ENCODE measurements around the gene PAXX.
A peak's percentile ranks its signal among the peaks of the same experiment; 100 is the strongest.

PAXX gene

GRCh38 chr9:136947955-136948510 is 44.2 kb upstream of the PAXX start:
- Histone ChIP-seq H3K9ac (ENCODE audit: low read length in 2 of 2) (no peak overlapping the region), H3K27ac (ENCODE audit: low read length) (no peak overlapping the region), H3K9me3 (ENCODE audit: control insufficient read depth in 2 of 2, low read length in 2 of 2) (no peaks in the 10 kb centered on the region), H3K27me3 (ENCODE audit: control insufficient read depth in 1 of 2, insufficient read depth in 2 of 2, low read length in 2 of 2) (no peaks in the 10 kb centered on the region), H3K4me1 (ENCODE audit: control insufficient read depth, insufficient read depth, low read length) (peaks cover 32% of the 10 kb centered on the region), H3K36me3 (ENCODE audit: control insufficient read depth in 2 of 2, insufficient read depth in 2 of 2, low read length in 2 of 2) (no peaks in the 10 kb centered on the region), H3K4me3 (ENCODE audit: low read length in 2 of 2) (no peak overlapping the region)

DNA sequence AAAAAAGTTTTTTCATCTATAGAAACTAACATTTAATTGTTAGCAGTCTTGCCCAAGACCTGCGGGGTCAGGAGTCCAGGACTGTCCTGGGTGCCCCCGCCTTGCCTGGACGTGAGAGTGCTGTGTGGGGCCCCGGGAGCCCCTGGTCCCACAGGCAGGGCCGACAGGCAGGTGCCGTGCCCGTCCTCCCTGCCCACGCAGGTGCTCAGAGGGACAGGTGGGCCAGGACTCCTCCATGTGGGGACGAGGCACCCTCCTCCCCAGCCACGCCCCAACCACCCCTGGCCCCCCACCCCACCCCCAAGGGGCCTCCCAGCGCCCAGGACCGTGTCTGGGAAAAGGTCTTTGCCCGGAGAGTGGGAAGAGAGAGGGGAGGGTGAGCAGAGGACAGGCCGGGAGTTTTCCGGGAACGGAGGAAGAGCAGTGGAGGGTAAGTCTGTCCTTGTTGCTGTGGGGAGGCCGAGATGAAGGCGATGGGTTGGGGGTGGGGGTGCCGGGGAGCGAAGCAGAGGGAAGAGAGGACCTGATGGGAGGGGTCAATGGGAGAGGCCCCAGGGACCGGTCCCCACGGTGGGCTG is 42.9 kb upstream of the PAXX start:
- H3K4me1 ChIP-seq (ENCODE audit: control insufficient read depth, insufficient read depth, low read length) = peaks cover 24% of the 10 kb centered on the region
- H3K4me3 ChIP-seq (ENCODE audit: low read length in 2 of 2) = peak overlapping the region; percentile 77 to 81
- H3K27me3 ChIP-seq (ENCODE audit: control insufficient read depth in 1 of 2, insufficient read depth in 2 of 2, low read length in 2 of 2) = no peaks in the 10 kb centered on the region
- no peaks in the 10 kb centered on the region for H3K36me3 ChIP-seq (ENCODE audit: control insufficient read depth in 2 of 2, insufficient read depth in 2 of 2, low read length in 2 of 2)
- H3K27ac ChIP-seq (ENCODE audit: low read length) = peak overlapping the region; percentile 69
- H3K9me3 ChIP-seq (ENCODE audit: control insufficient read depth in 2 of 2, low read length in 2 of 2) = no peaks in the 10 kb centered on the region
- peak overlapping the region; percentile 62 to 64 for H3K9ac ChIP-seq (ENCODE audit: low read length in 2 of 2)

GRCh38 chr9:136949817-136950655 is 42.2 kb upstream of the PAXX start:
- H3K27ac ChIP-seq (ENCODE audit: low read length) = peak overlapping the region; percentile 69
- no peaks in the 10 kb centered on the region for H3K36me3 ChIP-seq (ENCODE audit: control insufficient read depth in 2 of 2, insufficient read depth in 2 of 2, low read length in 2 of 2)
- peak overlapping the region; percentile 77 to 81 for H3K4me3 ChIP-seq (ENCODE audit: low read length in 2 of 2)
- H3K9me3 ChIP-seq (ENCODE audit: control insufficient read depth in 2 of 2, low read length in 2 of 2) = no peaks in the 10 kb centered on the region
- H3K4me1 ChIP-seq (ENCODE audit: control insufficient read depth, insufficient read depth, low read length) = peaks cover 20% of the 10 kb centered on the region
- H3K9ac ChIP-seq (ENCODE audit: low read length in 2 of 2) = peak overlapping the region; percentile 73 to 86
- no peaks in the 10 kb centered on the region for H3K27me3 ChIP-seq (ENCODE audit: control insufficient read depth in 1 of 2, insufficient read depth in 2 of 2, low read length in 2 of 2)

DNA sequence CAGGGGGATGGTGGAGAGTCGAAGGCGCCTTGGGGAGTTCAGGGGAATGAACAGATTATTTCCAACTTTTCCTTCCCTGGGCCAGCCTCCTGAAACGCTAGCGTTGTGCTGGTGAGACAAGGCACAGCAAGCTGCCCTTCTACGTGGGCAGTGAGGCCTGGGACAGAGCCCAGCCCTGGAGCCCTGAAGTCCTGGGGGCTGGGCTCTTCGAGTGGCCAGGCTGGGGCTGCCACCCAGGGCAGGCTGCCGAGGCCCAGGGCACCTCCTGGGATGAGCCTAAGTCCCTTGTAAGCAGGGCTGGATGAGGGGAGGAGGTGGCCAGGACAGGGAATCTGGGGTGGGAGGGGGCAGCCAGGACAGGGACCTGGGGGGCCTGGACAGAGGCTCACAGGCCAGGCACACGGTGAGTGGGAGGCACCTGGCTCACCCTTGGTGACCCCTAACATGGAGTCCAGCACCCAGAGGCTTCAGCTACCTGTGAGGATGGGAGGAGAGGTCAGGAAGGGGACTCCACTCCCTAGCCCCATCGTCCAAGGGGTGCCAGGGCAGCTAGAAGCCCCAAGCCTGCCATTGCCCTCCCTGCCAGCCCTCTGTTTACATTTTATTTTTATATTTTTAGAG is 41.5 kb upstream of the PAXX start:
- Histone ChIP-seq H3K36me3 (ENCODE audit: control insufficient read depth in 2 of 2, insufficient read depth in 2 of 2, low read length in 2 of 2) (no peaks in the 10 kb centered on the region), H3K4me1 (ENCODE audit: control insufficient read depth, insufficient read depth, low read length) (peaks cover 20% of the 10 kb centered on the region), H3K27me3 (ENCODE audit: control insufficient read depth in 1 of 2, insufficient read depth in 2 of 2, low read length in 2 of 2) (no peaks in the 10 kb centered on the region), H3K4me3 (ENCODE audit: low read length in 2 of 2) (peak overlapping the region; percentile 77 to 81), H3K9ac (ENCODE audit: low read length in 2 of 2) (peak overlapping the region; percentile 73 to 86), H3K9me3 (ENCODE audit: control insufficient read depth in 2 of 2, low read length in 2 of 2) (no peaks in the 10 kb centered on the region), H3K27ac (ENCODE audit: low read length) (peak overlapping the region; percentile 69)

DNA sequence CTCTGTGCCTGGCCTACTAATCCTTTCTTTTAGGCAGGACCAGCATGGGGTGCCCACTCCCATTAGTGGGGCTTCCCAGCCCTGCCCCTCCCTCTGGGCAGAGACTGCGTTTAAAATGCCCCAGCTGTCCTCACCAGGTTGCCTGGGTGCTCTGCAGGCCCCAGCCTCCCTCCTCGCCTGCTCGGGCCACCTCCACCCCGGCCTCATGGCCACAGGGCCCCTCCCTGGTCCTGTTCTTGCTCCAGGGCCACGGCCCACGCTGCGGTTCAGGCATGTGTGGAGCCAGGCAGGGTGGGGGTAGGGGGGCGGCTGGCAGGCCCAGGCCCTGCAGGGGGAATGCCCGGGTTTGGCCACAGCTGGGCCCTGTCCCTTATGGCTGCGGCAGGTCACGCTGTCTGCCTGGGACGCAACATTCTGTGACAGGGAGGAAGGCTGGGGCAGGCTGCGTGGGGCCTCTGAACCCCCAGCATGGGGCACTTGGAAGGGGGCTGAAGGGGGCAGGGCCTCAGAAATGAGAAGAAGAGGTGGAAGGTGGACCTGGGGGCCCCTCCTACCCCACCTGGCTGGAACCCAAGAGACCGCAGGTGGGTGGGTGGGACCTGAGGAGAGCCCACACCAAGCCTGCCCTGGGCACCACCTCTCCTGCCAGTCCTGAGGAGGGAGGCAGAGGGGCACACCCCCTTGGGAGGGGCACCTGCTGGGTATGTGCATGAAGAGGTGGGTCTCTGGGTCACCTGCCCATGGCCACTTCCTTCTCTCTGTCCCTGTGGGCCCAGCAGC is 40.5 kb upstream of the PAXX start, which contains the start of gene LCN12:
Gene LCN12, plus strand, starts transcription at position 733 of the 780 bp plus-strand sequence. CDS start 55 bp downstream, outside the sequence.
- no peaks in the 10 kb centered on the region for H3K36me3 ChIP-seq (ENCODE audit: control insufficient read depth in 2 of 2, insufficient read depth in 2 of 2, low read length in 2 of 2)
- H3K4me3 ChIP-seq (ENCODE audit: low read length in 2 of 2) = no peak within 1 kb of the TSS
- no peak within 1 kb of the TSS for H3K27ac ChIP-seq (ENCODE audit: low read length)
- no peak within 1 kb of the TSS for H3K9ac ChIP-seq (ENCODE audit: low read length in 2 of 2)
- peaks cover 20% of the 10 kb centered on the region for H3K4me1 ChIP-seq (ENCODE audit: control insufficient read depth, insufficient read depth, low read length)
- H3K27me3 ChIP-seq (ENCODE audit: control insufficient read depth in 1 of 2, insufficient read depth in 2 of 2, low read length in 2 of 2) = no peaks in the 10 kb centered on the region
- H3K9me3 ChIP-seq (ENCODE audit: control insufficient read depth in 2 of 2, low read length in 2 of 2) = no peaks in the 10 kb centered on the region

DNA sequence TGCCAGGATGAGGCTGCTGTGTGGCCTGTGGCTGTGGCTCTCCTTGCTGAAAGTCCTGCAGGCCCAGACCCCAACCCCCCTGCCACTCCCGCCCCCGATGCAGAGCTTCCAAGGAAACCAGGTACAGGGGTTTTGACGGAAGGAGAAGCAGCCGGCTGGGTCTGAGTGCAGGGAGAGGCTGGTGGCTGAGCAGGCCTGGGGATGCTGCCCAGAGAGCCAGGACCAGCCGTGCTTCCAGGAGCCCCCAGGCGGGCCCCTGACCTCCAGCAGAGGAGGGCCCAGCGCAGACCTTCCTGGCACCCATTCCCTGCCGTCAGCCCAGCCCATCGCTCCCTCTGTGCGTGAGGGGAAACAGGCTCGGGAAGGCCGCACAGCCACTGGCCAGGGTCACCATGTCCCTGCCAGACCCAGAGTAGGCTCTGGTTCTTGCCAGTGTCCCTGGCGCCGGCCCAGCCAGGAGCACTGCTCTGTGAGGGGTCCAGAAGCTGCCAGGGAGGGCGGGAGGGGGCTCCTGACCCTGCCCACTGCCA is 39.8 kb upstream of the PAXX start:
- Histone ChIP-seq H3K4me1 (ENCODE audit: control insufficient read depth, insufficient read depth, low read length) (peaks cover 20% of the 10 kb centered on the region), H3K36me3 (ENCODE audit: control insufficient read depth in 2 of 2, insufficient read depth in 2 of 2, low read length in 2 of 2) (no peaks in the 10 kb centered on the region), H3K9ac (ENCODE audit: low read length in 2 of 2) (no peak overlapping the region), H3K27ac (ENCODE audit: low read length) (no peak overlapping the region), H3K4me3 (ENCODE audit: low read length in 2 of 2) (no peak overlapping the region), H3K27me3 (ENCODE audit: control insufficient read depth in 1 of 2, insufficient read depth in 2 of 2, low read length in 2 of 2) (no peaks in the 10 kb centered on the region), H3K9me3 (ENCODE audit: control insufficient read depth in 2 of 2, low read length in 2 of 2) (no peaks in the 10 kb centered on the region)

- Histone ChIP-seq H3K27ac (ENCODE audit: low read length) (no peak overlapping the region), H3K9me3 (ENCODE audit: control insufficient read depth in 2 of 2, low read length in 2 of 2) (no peaks in the 10 kb centered on the region), H3K4me1 (ENCODE audit: control insufficient read depth, insufficient read depth, low read length) (peaks cover 16% of the 10 kb centered on the region), H3K36me3 (ENCODE audit: control insufficient read depth in 2 of 2, insufficient read depth in 2 of 2, low read length in 2 of 2) (no peaks in the 10 kb centered on the region), H3K27me3 (ENCODE audit: control insufficient read depth in 1 of 2, insufficient read depth in 2 of 2, low read length in 2 of 2) (no peaks in the 10 kb centered on the region), H3K9ac (ENCODE audit: low read length in 2 of 2) (no peak overlapping the region), H3K4me3 (ENCODE audit: low read length in 2 of 2) (no peak overlapping the region)
Observed at GRCh38 chr9:136952876-136953770, 39.1 kb upstream of the PAXX start.

DNA sequence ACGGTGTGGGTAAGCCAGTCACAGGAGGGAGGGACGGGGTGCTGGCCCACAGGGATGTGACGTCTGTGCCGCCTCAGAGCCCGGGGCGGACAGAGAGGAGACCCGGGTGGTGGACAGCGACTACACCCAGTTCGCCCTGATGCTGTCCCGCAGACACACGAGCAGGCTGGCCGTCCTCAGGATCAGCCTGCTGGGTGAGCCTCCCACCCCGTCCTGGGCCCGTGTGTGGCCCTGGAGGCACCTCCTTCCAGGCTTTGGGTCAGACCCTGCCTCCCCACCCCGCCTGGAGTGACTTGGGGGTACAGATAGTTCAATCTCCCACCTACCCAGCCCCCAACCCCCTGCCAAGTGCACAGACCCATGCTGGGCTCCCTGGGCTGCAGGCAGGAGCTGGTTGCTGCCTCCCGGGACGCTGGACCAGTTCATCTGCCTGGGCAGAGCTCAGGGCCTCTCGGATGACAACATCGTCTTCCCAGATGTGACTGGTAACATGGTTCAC is 38.4 kb upstream of the PAXX start:
- Histone ChIP-seq H3K9me3 (ENCODE audit: control insufficient read depth in 2 of 2, low read length in 2 of 2) (no peaks in the 10 kb centered on the region), H3K27ac (ENCODE audit: low read length) (no peak overlapping the region), H3K36me3 (ENCODE audit: control insufficient read depth in 2 of 2, insufficient read depth in 2 of 2, low read length in 2 of 2) (no peaks in the 10 kb centered on the region), H3K9ac (ENCODE audit: low read length in 2 of 2) (no peak overlapping the region), H3K4me1 (ENCODE audit: control insufficient read depth, insufficient read depth, low read length) (peaks cover 16% of the 10 kb centered on the region), H3K4me3 (ENCODE audit: low read length in 2 of 2) (no peak overlapping the region), H3K27me3 (ENCODE audit: control insufficient read depth in 1 of 2, insufficient read depth in 2 of 2, low read length in 2 of 2) (no peaks in the 10 kb centered on the region)

DNA sequence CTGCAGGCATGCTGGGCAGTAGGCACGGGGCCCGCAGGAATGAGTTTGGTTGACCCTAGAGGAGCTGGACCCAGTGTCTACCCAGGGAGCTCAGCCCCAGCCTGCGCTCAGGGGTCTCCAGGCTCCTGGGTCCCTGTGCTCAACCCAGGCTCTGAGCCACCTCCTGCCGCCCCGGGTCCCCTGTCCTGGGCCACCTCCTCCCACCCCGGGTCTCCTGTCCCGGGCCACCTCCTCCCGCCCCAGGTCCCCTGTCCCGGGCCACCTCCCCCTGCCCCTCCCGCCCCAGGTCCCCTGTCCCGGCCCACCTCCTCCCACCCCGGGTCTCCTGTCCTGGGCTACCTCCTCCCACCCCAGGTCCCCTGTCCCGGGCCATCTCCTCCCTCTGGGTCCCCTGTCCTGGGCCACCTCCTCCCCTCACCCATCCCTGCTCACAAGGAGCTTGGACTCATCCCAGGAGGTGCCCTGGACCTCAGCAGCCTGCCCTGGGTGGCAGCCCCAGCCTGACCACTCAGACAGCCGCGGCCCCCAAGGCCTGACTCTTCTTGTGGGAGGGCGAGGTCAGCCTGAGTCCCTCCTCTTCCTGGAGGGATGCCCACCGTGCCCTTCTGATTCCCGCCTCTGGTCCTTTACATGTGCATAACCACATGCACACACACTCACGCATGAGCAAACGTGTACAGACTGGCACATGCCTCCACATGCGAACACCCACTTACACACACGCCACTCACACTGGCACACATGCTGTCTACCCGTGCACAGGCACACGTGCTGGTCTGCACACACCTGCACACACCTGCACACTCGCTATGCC is 37.7 kb upstream of the PAXX start:
- Histone ChIP-seq H3K27me3 (ENCODE audit: control insufficient read depth in 1 of 2, insufficient read depth in 2 of 2, low read length in 2 of 2) (no peaks in the 10 kb centered on the region), H3K9me3 (ENCODE audit: control insufficient read depth in 2 of 2, low read length in 2 of 2) (no peaks in the 10 kb centered on the region), H3K4me3 (ENCODE audit: low read length in 2 of 2) (no peak overlapping the region), H3K27ac (ENCODE audit: low read length) (no peak overlapping the region), H3K36me3 (ENCODE audit: control insufficient read depth in 2 of 2, insufficient read depth in 2 of 2, low read length in 2 of 2) (no peaks in the 10 kb centered on the region), H3K9ac (ENCODE audit: low read length in 2 of 2) (no peak overlapping the region), H3K4me1 (ENCODE audit: control insufficient read depth, insufficient read depth, low read length) (peaks cover 12% of the 10 kb centered on the region)

Measured in stomach smooth muscle (tissue), 2 donors.